Endothelial cell of umbilical vein (primary cell): Measurements from ENCODE around the gene MYPN. TPM values are rescaled to one million over a fixed set of nuclear protein-coding genes. Genes with fewer than 3 reads are reported as not detected.

Source experiments
- BruUV-seq: library from RNA; stranded (reverse); fragments of 400-500 nt; replicated peaks from 2 replicates; lab custom pipeline; 2021; lab: Mats Ljungman, UMichigan
- CTCF ChIA-PET: fragments of 300-600, 350-600 bp; sonication (Branson Sonifier 250); formaldehyde crosslinking; loops from one replicate; lab custom pipeline; 2021; ENCODE audit warnings: antibody characterized with exemption, inconsistent platforms; lab: Charles Lee
- POLR2A ChIA-PET: fragments of 300-600, 350-600 bp; sonication (Branson Sonifier 250); formaldehyde crosslinking; loops from one replicate; lab custom pipeline; 2021; ENCODE audit warnings: antibody characterized with exemption, inconsistent platforms; lab: Charles Lee
- DNase-seq: peaks from one replicate; pipeline ENCODE4 v3.0.0-alpha.2; 2011; ENCODE audit warnings: low read depth, low spot score
- FAIRE-seq: peaks from 2 replicates; lab custom pipeline; 2011; peaks lifted over from hg19 to GRCh38; lab: Jason Lieb, UNC
- H2AFZ ChIP-seq: 2 replicates; pipeline ENCODE4 v1.6.0; 2012; ENCODE audit warnings: low read depth, low read length, control low read depth, inconsistent platforms
- H3K27ac ChIP-seq: 2 replicates; pipeline ENCODE4 v1.5.1; 2011; ENCODE audit warnings: low read depth, mild to moderate bottlenecking, control low read depth, low read length, moderate library complexity; ENCODE audit not compliant: insufficient read depth
- H3K27me3 ChIP-seq, 2 experiments: 2 replicates each; pipeline versions ENCODE4 v1.6.0 to v1.6.1; 2011; ENCODE audit warnings: low read length in 2 of 2, mixed read lengths in 1 of 2; ENCODE audit not compliant: control insufficient read depth in 2 of 2, insufficient read depth in 2 of 2
- H3K36me3 ChIP-seq, 2 experiments: 2 replicates in 1 of 2; 3 replicates in 1 of 2; pipeline ENCODE4 v1.5.1; 2011; ENCODE audit warnings: low read length in 2 of 2, mild to moderate bottlenecking in 1 of 2, moderate library complexity in 1 of 2; ENCODE audit not compliant: control insufficient read depth in 2 of 2, insufficient read depth in 2 of 2; ENCODE audit errors: extremely low read depth in 1 of 2
- H3K4me1 ChIP-seq: 3 replicates; pipeline ENCODE4 v1.5.1; 2011; ENCODE audit warnings: mild to moderate bottlenecking, low read length; ENCODE audit not compliant: control insufficient read depth, insufficient read depth; ENCODE audit errors: extremely low read depth
- H3K4me2 ChIP-seq: 2 replicates; pipeline ENCODE4 v1.6.1; 2011; ENCODE audit warnings: low read length, control low read depth, mixed read lengths; ENCODE audit not compliant: insufficient read depth
- H3K4me3 ChIP-seq, 3 experiments: fragments of 200-600 bp in 1 of 3; sonication (generic), shearing (Covaris generic) in 1 of 3; replicated peaks in 1 of 3; 2 replicates each; pipeline ENCODE4 v1.5.1; 2011 to 2016; ENCODE audit warnings: control low read depth in 3 of 3, low read length in 3 of 3, mild to moderate bottlenecking in 2 of 3, inconsistent platforms in 1 of 3, low read depth in 1 of 3, moderate library complexity in 1 of 3; ENCODE audit not compliant: insufficient read depth in 1 of 3
- H3K79me2 ChIP-seq: 2 replicates; pipeline ENCODE4 v1.6.0; 2012; ENCODE audit warnings: low read length, inconsistent platforms; ENCODE audit not compliant: control insufficient read depth, insufficient read depth
- H3K9ac ChIP-seq: replicated peaks from 2 replicates; pipeline ENCODE3; 2011; ENCODE audit warnings: low read length, control low read depth; ENCODE audit not compliant: insufficient read depth; ENCODE audit errors: extremely low read depth
- H3K9me1 ChIP-seq: replicated peaks from 3 replicates; pipeline ENCODE4 v1.6.0; 2011; ENCODE audit warnings: mild to moderate bottlenecking, low read length; ENCODE audit not compliant: control insufficient read depth, insufficient read depth; ENCODE audit errors: extremely low read depth
- H3K9me3 ChIP-seq: replicated peaks from 2 replicates; pipeline ENCODE4 v1.5.1; 2012; ENCODE audit warnings: low read length, inconsistent platforms; ENCODE audit not compliant: control insufficient read depth, insufficient read depth
- H4K20me1 ChIP-seq: replicated peaks from 2 replicates; pipeline ENCODE3; 2011; ENCODE audit warnings: mild to moderate bottlenecking, low read length; ENCODE audit not compliant: control insufficient read depth, insufficient read depth; ENCODE audit errors: extremely low read depth
- EZH2 ChIP-seq: IDR thresholded peaks from 2 replicates; pipeline ENCODE4 v1.6.1; 2012; ENCODE audit warnings: borderline replicate concordance, low read depth, mild to moderate bottlenecking, moderate library complexity, low read length, inconsistent platforms; ENCODE audit not compliant: severe bottlenecking
- FOS ChIP-seq: IDR thresholded peaks from 2 replicates; pipeline ENCODE4 v1.6.1; 2011; ENCODE audit warnings: mild to moderate bottlenecking, low read length, moderate library complexity, borderline replicate concordance; ENCODE audit not compliant: insufficient read depth
- GATA2 ChIP-seq: IDR thresholded peaks from 2 replicates; pipeline ENCODE4 v1.7.0; 2011; ENCODE audit warnings: low read depth, mild to moderate bottlenecking, moderate library complexity, mixed read lengths, low read length; ENCODE audit not compliant: insufficient read length, insufficient read depth
- JUN ChIP-seq: IDR thresholded peaks from 2 replicates; pipeline ENCODE4 v1.6.1; 2011; ENCODE audit warnings: borderline replicate concordance, low read depth; ENCODE audit not compliant: insufficient read length, insufficient read depth
- MYC ChIP-seq: IDR thresholded peaks from one replicate; pipeline ENCODE4 v1.6.1; 2011; ENCODE audit warnings: mild to moderate bottlenecking, low read depth, low read length
- POLR2A ChIP-seq: IDR thresholded peaks from 2 replicates; pipeline ENCODE4 v1.6.1; 2012; ENCODE audit warnings: low read depth, mild to moderate bottlenecking, control low read depth, low read length
- POLR2AphosphoS5 ChIP-seq: IDR thresholded peaks from 2 replicates; pipeline ENCODE4 v1.6.1; 2012; ENCODE audit warnings: low read depth, mild to moderate bottlenecking, control low read depth, low read length, moderate library complexity; ENCODE audit not compliant: insufficient read depth
- dilution Hi-C: fragments of 300-500 bp; cut with MboI; formaldehyde crosslinking; loops from one replicate; pipeline ENCODE4 v1.15.0; 2019; ENCODE audit warnings: low sequenced_read_pairs; ENCODE audit not compliant: extremely low pct_ligation_motif_present
- intact Hi-C: fragments of 100-400 bp; cut with micrococcal nuclease; formaldehyde crosslinking; loops from one replicate; pipeline ENCODE4 v1.10.0; 2022
- polyA plus RNA-seq, 4 experiments: library from polyadenylated mRNA; depleted of rRNA in 3 of 4; stranded (reverse) in 3 of 4; unstranded in 1 of 4; fragments of >200 nt; gene quantifications; 2 replicates each; pipeline versions ENCODE4 v1.2.1 to v1.2.3, GENCODE V29; 2011 to 2012; ENCODE audit warnings: missing spikeins in 1 of 4
- total RNA-seq: library from RNA; stranded (reverse); gene quantifications from 2 replicates; pipeline ENCODE4 v1.2.3, GENCODE V29; 2021
- TF ChIP-seq, protein P1 (sequence below), 2 donors: IDR thresholded peaks; 1 replicate in 1 of 2; 2 replicates in 1 of 2; pipeline ENCODE4 v1.5.1; 2011; ENCODE audit warnings: low read length in 2 of 2, mild to moderate bottlenecking in 2 of 2, moderate library complexity in 2 of 2, control low read depth in 1 of 2, inconsistent platforms in 1 of 2, low read depth in 1 of 2; ENCODE audit not compliant: insufficient read depth in 1 of 2; ENCODE audit errors: extremely low read depth in 1 of 2
- TF ChIP-seq, protein P2 (sequence below): IDR thresholded peaks from 2 replicates; pipeline ENCODE4 v1.6.1; 2011; ENCODE audit not compliant: insufficient read depth, insufficient read length

MYPN gene
- total and polyA plus RNA-seq, 2 donors (not counting 3 experiments of a cell fraction or from before 2014, with no cell fraction given) = 0.01 TPM; not detected in 1

- BruUV-seq = no TSS peak
- H3K79me2 ChIP-seq = no peaks in the 10 kb centered on the region
- FAIRE-seq = no peak
- H3K27ac ChIP-seq = no peak overlapping the region
- no peak overlapping the region for H2AFZ ChIP-seq
- dilution Hi-C loops = no loop called here
- H3K4me1 ChIP-seq = no peaks in the 10 kb centered on the region
- no peak overlapping the region for H3K4me2 ChIP-seq
- no peaks in the 10 kb centered on the region for H4K20me1 ChIP-seq
- POLR2A ChIA-PET = no interaction called here
- DNase-seq = no peak
- peaks cover 5 to 7% of the 10 kb centered on the region in 2 experiments for H3K27me3 ChIP-seq
- H3K9me3 ChIP-seq = no peaks in the 10 kb centered on the region
- no peak overlapping the region for H3K9ac ChIP-seq
- no peaks in the 10 kb centered on the region for H3K9me1 ChIP-seq
- CTCF ChIA-PET = interaction anchor here (0.6 to 1.4 kb wide), 4 partner anchors 26 to 63 kb away, joined by 3 read pairs; no protein-coding TSS in a partner anchor
- no peak overlapping the region for H3K4me3 ChIP-seq
- intact Hi-C loops = no loop called here
- TF ChIP-seq, protein P1, sequence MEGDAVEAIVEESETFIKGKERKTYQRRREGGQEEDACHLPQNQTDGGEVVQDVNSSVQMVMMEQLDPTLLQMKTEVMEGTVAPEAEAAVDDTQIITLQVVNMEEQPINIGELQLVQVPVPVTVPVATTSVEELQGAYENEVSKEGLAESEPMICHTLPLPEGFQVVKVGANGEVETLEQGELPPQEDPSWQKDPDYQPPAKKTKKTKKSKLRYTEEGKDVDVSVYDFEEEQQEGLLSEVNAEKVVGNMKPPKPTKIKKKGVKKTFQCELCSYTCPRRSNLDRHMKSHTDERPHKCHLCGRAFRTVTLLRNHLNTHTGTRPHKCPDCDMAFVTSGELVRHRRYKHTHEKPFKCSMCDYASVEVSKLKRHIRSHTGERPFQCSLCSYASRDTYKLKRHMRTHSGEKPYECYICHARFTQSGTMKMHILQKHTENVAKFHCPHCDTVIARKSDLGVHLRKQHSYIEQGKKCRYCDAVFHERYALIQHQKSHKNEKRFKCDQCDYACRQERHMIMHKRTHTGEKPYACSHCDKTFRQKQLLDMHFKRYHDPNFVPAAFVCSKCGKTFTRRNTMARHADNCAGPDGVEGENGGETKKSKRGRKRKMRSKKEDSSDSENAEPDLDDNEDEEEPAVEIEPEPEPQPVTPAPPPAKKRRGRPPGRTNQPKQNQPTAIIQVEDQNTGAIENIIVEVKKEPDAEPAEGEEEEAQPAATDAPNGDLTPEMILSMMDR (IDR thresholded peaks at IDR 0.05; ENCODE audit: extremely low read depth in 1 of 2, insufficient read depth in 1 of 2, low read depth in 1 of 2, low read length in 2 of 2) = no peak
- TF ChIP-seq, protein P2, sequence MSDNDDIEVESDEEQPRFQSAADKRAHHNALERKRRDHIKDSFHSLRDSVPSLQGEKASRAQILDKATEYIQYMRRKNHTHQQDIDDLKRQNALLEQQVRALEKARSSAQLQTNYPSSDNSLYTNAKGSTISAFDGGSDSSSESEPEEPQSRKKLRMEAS = no peak
- TF ChIP-seq EZH2 (no peak), FOS (no peak), JUN (no peak), GATA2 (no peak), POLR2A (no peak), POLR2AphosphoS5 (no peak), MYC (no peak)
- H3K36me3 ChIP-seq = no peaks in the 10 kb centered on the region
These were observed 129.1 kb downstream of the MYPN start for GRCh38 chr10:68238371-68238770.
